ENCODE data around the gene FASN.

Gene FASN

GRCh38 chr17:82092094-82092586, 5.9 kb downstream of the FASN start:
- no peak for DNase-seq
- no peak overlapping the region for H3K4me3 ChIP-seq (ENCODE audit: low read depth, low read length)
- peaks cover 96% of the 10 kb centered on the region for H3K36me3 ChIP-seq
- H3K27me3 ChIP-seq = no peaks in the 10 kb centered on the region
- TF ChIP-seq CTCF (IDR thresholded peaks at IDR 0.05; ENCODE audit: low read depth, low read length) = no peak
- no peaks in the 10 kb centered on the region; the same call in 1 of the 2 replicates for H3K4me1 ChIP-seq
- H3K9me3 ChIP-seq = no peaks in the 10 kb centered on the region

GRCh38 chr17:82091264-82092066, 6.6 kb downstream of the FASN start:
- H3K36me3 ChIP-seq = peaks cover 96% of the 10 kb centered on the region
- no peak for TF ChIP-seq CTCF (IDR thresholded peaks at IDR 0.05; ENCODE audit: low read depth, low read length)

GRCh38 chr17:82090549-82091263, 7.3 kb downstream of the FASN start:
- no peak for DNase-seq
- H3K4me1 ChIP-seq = no peaks in the 10 kb centered on the region
- peaks cover 96% of the 10 kb centered on the region for H3K36me3 ChIP-seq
- no peaks in the 10 kb centered on the region for H3K27me3 ChIP-seq
- no peak overlapping the region for H3K4me3 ChIP-seq (ENCODE audit: low read depth, low read length)
- no peaks in the 10 kb centered on the region for H3K9me3 ChIP-seq
- no peak for TF ChIP-seq CTCF (IDR thresholded peaks at IDR 0.05; ENCODE audit: low read depth, low read length)

More at GRCh38 chr17:82091264-82092066, 6.6 kb downstream of the FASN start:
- Histone ChIP-seq H3K27me3 (no peaks in the 10 kb centered on the region), H3K4me3 (ENCODE audit: low read depth, low read length) (no peak overlapping the region), H3K9me3 (no peaks in the 10 kb centered on the region), H3K4me1 (no peaks in the 10 kb centered on the region; the same call in 1 of the 2 replicates)
- DNase-seq = no peak

- no peak for TF ChIP-seq CTCF (IDR thresholded peaks at IDR 0.05; ENCODE audit: low read depth, low read length)
- no peaks in the 10 kb centered on the region for H3K27me3 ChIP-seq
- no peaks in the 10 kb centered on the region for H3K4me1 ChIP-seq
- no peaks in the 10 kb centered on the region for H3K9me3 ChIP-seq
- no peak for DNase-seq
- H3K36me3 ChIP-seq = peaks cover 96% of the 10 kb centered on the region
- H3K4me3 ChIP-seq (ENCODE audit: low read depth, low read length) = no peak overlapping the region
These were observed 8.1 kb downstream of the FASN start for GRCh38 chr17:82089723-82090548.

- Histone ChIP-seq H3K4me1 (no peaks in the 10 kb centered on the region), H3K36me3 (peaks cover 99% of the 10 kb centered on the region)
- no peak for DNase-seq
These were observed 9.0 kb downstream of the FASN start for GRCh38 chr17:82088838-82089722.

More at GRCh38 chr17:82088838-82089722, 9.0 kb downstream of the FASN start:
- H3K4me3 ChIP-seq (ENCODE audit: low read depth, low read length) = no peak overlapping the region
- no peak for TF ChIP-seq CTCF (IDR thresholded peaks at IDR 0.05; ENCODE audit: low read depth, low read length)
- H3K9me3 ChIP-seq = no peaks in the 10 kb centered on the region
- H3K27me3 ChIP-seq = no peaks in the 10 kb centered on the region
